ENCODE measurements around the gene PLB1.
"Not testable (repeated sequence)": the region's sequence is repeated elsewhere in the genome, so short reads cannot be mapped to it uniquely, and the experiment has no call there.

Gene PLB1

DNA sequence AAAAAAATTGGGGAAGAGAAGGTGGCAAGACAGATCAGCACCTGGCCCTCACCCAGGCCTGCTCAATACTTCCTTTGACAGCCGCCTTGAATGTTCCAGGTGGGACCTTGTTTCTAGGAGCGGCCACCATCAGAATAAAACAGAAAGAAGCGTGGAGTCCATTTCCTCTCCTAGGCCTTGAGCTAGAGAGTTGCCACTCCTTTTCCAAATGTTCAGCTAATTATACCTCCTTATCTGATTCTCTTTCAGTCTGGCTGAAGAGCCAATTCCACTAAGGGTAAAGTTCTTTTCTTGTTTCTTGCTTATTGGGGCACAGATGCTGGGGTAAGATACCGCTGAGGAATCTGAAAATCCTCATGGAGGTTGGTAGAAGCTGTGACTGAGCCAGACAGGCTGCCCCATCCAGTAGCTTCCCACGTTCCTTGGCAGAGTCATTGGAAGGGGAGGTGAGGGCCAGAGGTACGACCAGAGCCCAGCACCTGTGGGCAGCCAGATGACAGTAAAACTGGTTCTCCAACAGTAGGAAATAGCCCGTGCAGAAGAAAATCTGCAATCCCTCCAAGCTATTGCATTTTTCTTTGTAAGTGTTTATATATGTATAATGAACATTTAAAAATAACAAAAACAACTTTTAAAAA is 51.5 kb downstream of the PLB1 start:
- no peak for DNase-seq (ENCODE audit: low read depth)
- H3K4me3 ChIP-seq (ENCODE audit: low read depth, low read length): no peak overlapping the region
- TF ChIP-seq, protein P1, sequence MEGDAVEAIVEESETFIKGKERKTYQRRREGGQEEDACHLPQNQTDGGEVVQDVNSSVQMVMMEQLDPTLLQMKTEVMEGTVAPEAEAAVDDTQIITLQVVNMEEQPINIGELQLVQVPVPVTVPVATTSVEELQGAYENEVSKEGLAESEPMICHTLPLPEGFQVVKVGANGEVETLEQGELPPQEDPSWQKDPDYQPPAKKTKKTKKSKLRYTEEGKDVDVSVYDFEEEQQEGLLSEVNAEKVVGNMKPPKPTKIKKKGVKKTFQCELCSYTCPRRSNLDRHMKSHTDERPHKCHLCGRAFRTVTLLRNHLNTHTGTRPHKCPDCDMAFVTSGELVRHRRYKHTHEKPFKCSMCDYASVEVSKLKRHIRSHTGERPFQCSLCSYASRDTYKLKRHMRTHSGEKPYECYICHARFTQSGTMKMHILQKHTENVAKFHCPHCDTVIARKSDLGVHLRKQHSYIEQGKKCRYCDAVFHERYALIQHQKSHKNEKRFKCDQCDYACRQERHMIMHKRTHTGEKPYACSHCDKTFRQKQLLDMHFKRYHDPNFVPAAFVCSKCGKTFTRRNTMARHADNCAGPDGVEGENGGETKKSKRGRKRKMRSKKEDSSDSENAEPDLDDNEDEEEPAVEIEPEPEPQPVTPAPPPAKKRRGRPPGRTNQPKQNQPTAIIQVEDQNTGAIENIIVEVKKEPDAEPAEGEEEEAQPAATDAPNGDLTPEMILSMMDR (IDR thresholded peaks at IDR 0.05; ENCODE audit: low read depth, low read length, missing control alignments): no peak

DNA sequence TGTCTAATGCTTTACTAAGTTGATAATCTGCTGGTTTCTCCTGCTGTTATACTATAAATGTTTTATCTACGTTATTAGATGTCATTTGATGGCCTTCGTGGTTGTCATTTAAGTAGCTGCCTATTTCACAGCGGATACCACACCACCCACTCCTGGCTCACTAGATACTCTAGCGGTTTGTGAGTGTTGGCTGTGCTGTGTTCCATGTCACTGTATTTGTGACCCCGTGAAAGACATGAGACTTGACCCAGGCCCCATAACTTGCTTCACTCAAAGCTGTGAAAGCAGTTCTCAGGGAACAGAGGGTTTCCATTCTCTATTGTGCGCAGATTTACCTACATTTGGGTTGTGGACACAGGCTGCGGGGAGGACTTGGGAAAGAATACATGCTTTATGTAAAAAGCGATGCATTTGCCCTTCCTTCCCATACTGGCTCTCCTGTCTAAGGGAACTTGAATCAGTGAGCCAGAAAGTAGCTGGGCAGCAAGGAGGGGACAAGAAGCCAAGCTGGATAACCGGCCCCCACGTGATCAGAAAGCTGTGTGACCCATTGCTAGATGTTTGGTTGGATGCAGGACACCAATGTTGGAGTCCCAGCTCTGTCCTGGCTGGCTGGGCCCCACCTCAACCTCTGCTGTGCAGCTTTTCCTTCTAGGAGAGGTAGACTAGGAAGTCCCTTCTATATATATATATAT is 52.2 kb downstream of the PLB1 start:
- no peak for DNase-seq (ENCODE audit: low read depth)
- TF ChIP-seq, protein P1 (IDR thresholded peaks at IDR 0.05; ENCODE audit: low read depth, low read length, missing control alignments): no peak
- no peak overlapping the region for H3K4me3 ChIP-seq (ENCODE audit: low read depth, low read length)

DNA sequence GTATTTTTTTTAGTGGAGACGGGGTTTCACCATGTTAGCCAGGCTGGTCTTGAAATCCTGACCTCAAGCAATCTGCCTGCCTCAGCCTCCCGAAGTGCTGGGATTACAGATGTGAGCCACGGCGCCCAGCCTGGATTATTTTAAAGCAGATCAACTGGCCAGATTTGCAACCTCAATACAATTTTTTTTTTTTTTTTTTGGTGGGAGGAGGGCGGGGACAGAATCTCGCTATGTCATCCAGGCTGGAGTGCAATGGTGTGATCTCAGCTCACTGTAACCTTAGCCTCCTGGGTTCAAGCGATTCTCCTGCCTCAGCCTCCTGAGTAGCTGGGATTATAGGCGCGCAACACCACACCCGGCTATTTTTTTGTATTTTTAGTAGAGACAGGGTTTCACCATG is 54.5 kb downstream of the PLB1 start:
- DNase-seq (ENCODE audit: low read depth): not testable (repeated sequence)

DNA sequence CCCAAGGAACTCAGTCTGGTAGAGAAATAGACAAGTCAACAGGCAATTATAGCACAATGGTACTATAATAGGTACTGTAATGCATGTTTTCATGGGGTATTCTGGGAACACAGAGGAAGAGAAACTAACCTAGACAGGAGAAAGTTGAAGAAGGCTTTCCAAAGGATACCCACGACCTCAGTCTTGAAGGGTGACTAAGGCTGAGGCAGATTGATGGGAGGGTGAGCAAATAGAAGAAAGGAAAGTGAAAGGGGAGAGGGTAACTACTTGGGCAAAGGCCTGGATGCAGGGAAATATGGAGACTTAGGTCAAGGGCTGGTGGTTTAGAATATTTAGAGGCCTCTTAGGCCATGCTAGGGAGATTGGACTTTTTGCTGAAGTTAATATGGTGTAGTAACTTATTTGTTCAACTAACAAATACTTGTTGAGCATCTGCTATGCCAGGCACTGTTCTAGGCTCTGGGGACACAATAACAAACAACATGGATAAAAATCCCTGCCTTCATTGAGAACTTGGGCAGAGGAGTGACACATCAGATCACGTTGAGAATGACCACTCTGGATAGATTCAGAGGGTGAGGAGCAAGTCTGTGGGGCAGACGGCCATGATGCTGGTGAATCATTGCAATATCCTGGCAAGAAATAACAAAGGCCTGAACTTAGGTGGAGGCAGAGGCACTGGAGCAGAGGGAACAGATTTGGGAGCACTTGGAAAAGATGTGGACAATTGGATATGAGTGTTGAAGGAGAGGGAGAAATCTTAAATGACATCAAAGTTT is 56.4 kb downstream of the PLB1 start:
- no peak for DNase-seq (ENCODE audit: low read depth)
- TF ChIP-seq, protein P1 (IDR thresholded peaks at IDR 0.05; ENCODE audit: low read depth, low read length, missing control alignments): no peak

More for the DNA sequence above, 54.5 kb downstream of the PLB1 start:
- H3K4me3 ChIP-seq (ENCODE audit: low read depth, low read length): not testable (repeated sequence)

DNA sequence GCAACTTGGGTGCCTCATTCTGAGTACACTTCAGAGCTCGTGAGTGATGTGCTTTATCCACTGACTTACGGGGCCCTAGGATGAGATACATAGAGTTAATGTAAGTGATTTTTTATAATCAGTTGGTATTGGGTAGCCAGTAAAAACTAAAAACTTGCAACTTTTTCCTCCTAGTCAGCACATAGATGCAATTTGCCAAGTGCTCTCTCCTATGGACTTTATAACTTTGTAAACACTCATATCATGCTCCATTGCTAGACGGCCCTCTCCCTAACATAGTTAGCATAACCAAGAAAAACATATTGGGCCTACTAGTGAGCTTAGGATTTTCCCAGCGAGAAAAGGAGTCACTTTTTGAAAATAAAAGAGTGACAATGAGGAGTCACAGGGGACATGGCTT is 60.4 kb downstream of the PLB1 start:
- TF ChIP-seq, protein P1 (IDR thresholded peaks at IDR 0.05; ENCODE audit: low read depth, low read length, missing control alignments): no peak
- H3K4me3 ChIP-seq (ENCODE audit: low read depth, low read length): no peak overlapping the region
- no peak for DNase-seq (ENCODE audit: low read depth)

More for the DNA sequence above, 56.4 kb downstream of the PLB1 start:
- H3K4me3 ChIP-seq (ENCODE audit: low read depth, low read length): no peak overlapping the region

DNA sequence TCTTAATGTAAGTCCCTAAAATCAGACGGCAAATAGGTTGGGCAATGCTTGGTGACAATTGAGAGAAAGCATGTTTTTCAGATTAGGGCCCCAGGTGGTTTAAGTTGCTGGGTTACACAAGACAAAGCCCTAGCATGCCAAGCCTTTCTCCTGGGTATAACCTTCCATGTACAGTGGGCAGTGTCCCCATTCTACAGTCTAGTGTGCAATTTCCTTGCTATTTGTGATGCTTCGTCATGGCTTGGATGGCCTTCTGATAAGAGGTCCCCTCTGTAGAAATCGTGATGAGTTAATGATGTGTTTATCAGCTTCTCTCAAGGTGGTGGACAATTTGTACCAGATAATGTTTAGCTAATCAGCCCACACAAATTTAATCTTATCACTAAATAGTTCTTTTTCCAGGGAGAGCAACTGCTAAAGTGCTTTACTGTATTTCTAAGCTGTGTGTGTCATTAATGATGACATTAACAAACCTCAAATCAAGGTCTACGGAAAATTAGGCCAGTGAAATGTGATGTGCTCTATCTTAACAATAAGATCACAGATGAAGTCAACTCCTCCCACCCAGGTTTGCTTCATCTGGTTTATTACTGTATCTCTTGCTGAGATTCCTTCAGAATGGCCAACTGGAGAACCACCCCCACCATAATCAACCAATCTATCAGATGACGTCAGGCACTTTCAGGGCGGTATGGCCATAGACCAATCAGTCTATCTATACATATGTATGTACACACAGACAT is 61.7 kb downstream of the PLB1 start:
- TF ChIP-seq, protein P1 (IDR thresholded peaks at IDR 0.05; ENCODE audit: low read depth, low read length, missing control alignments): no peak
- DNase-seq (ENCODE audit: low read depth): no peak
- no peak overlapping the region for H3K4me3 ChIP-seq (ENCODE audit: low read depth, low read length)
